ENCODE measurements around the gene TRAM2.

- TF ChIP-seq CTCF (IDR thresholded peaks at IDR 0.05) (no peak), POLR2AphosphoS5 (IDR thresholded peaks at IDR 0.05) (no peak), POLR2A (IDR thresholded peaks at IDR 0.05) (no peak)
Observed at GRCh38 chr6:52620906-52621190, 44.0 kb upstream of the TRAM2 start.
